Thoracic aorta (tissue), 2 donors: ENCODE results near the gene POU2F3. TPM values are rescaled to one million over a fixed set of nuclear protein-coding genes. Genes with fewer than 3 reads are reported as not detected.

Experiments
- ATAC-seq: fragments of 150-250 bp; one replicate; pipeline ENCODE4 v1.8.0; 2017; ENCODE audit warnings: low read depth; ENCODE audit not compliant: insufficient number of reproducible peaks, low FRiP score
- DNase-seq: peaks from one replicate; pipeline ENCODE4 v3.0.0-alpha.2; 2020; ENCODE audit warnings: low spot score
- H3K27ac ChIP-seq, 2 donors: fragments of 200-600 bp; sonication (generic); 1 replicate in 1 of 2; 2 replicates in 1 of 2; pipeline ENCODE4 v1.5.1; 2016; ENCODE audit warnings: mild to moderate bottlenecking in 2 of 2, moderate library complexity in 2 of 2
- H3K27me3 ChIP-seq: fragments of 200-600 bp; sonication (generic); replicated peaks from 2 replicates; pipeline ENCODE4 v1.6.0; 2016; ENCODE audit warnings: mild to moderate bottlenecking; ENCODE audit not compliant: insufficient read depth
- H3K36me3 ChIP-seq: fragments of 200-600 bp; sonication (generic); one replicate; pipeline ENCODE4 v1.5.1; 2016
- H3K4me1 ChIP-seq, 2 donors: fragments of 200-600 bp; sonication (generic); 1 replicate in 1 of 2; 2 replicates in 1 of 2; pipeline versions ENCODE4 v1.5.1 to v1.6.0; 2016; ENCODE audit warnings: low read depth in 2 of 2, mild to moderate bottlenecking in 1 of 2; ENCODE audit not compliant: control insufficient read depth in 1 of 2
- H3K4me3 ChIP-seq: fragments of 200-600 bp; sonication (generic); 2 replicates; pipeline ENCODE4 v1.5.1; 2016; ENCODE audit warnings: mild to moderate bottlenecking
- H3K9me3 ChIP-seq: fragments of 200-600 bp; sonication (generic); 2 replicates; pipeline ENCODE4 v1.5.1; 2016
- CTCF ChIP-seq: fragments of 200-600 bp; sonication (generic); IDR thresholded peaks from one replicate; pipeline ENCODE4 v1.5.1; 2019; ENCODE audit warnings: antibody characterized with exemption
- total RNA-seq, 2 donors: library from RNA; depleted of rRNA; stranded (reverse); fragments of >200 nt; gene quantifications; one replicate each; pipeline versions ENCODE4 v1.1.0 to v1.2.3, GENCODE V29; 2016

The POU2F3 gene
- total RNA-seq, 2 donors from 2014 or later = not detected

- no peak for TF ChIP-seq CTCF
- no peaks in the 10 kb centered on the region for H3K4me1 ChIP-seq
- no peak overlapping the region for H3K4me3 ChIP-seq
- H3K36me3 ChIP-seq = no peaks in the 10 kb centered on the region
- H3K27me3 ChIP-seq = no peaks in the 10 kb centered on the region
- no peaks in the 10 kb centered on the region for H3K9me3 ChIP-seq
- no peak overlapping the region for H3K27ac ChIP-seq
- ATAC-seq (no peak), DNase-seq (no peak)
Measured at GRCh38 chr11:120256178-120256577, 16.2 kb downstream of the POU2F3 start.

- H3K4me3 ChIP-seq = no peak overlapping the region
- H3K36me3 ChIP-seq = no peaks in the 10 kb centered on the region
- H3K27me3 ChIP-seq = no peaks in the 10 kb centered on the region
- no peaks in the 10 kb centered on the region for H3K9me3 ChIP-seq
- H3K4me1 ChIP-seq = no peaks in the 10 kb centered on the region
- no peak overlapping the region for H3K27ac ChIP-seq
- no peak for DNase-seq
- no peak for TF ChIP-seq CTCF
- ATAC-seq = no peak
Measured at GRCh38 chr11:120256779-120257178, 16.8 kb downstream of the POU2F3 start.

- Histone ChIP-seq H3K27me3 (no peaks in the 10 kb centered on the region), H3K4me1 (no peaks in the 10 kb centered on the region), H3K9me3 (no peaks in the 10 kb centered on the region), H3K27ac (no peak overlapping the region), H3K4me3 (no peak overlapping the region), H3K36me3 (no peaks in the 10 kb centered on the region)
- ATAC-seq (no peak), DNase-seq (no peak)
- TF ChIP-seq CTCF = no peak
Measured at GRCh38 chr11:120257346-120257745, 17.4 kb downstream of the POU2F3 start.

GRCh38 chr11:120258661-120259060, 18.7 kb downstream of the POU2F3 start:
- Histone ChIP-seq H3K4me3 (no peak overlapping the region), H3K4me1 (no peaks in the 10 kb centered on the region), H3K27me3 (no peaks in the 10 kb centered on the region), H3K9me3 (no peaks in the 10 kb centered on the region), H3K27ac (no peak overlapping the region), H3K36me3 (no peaks in the 10 kb centered on the region)
- TF ChIP-seq CTCF = no peak
- DNase-seq (no peak), ATAC-seq (no peak)

GRCh38 chr11:120259241-120259640, 19.3 kb downstream of the POU2F3 start:
- no peak for TF ChIP-seq CTCF
- H3K9me3 ChIP-seq = no peaks in the 10 kb centered on the region
- DNase-seq (no peak), ATAC-seq (no peak)
- no peaks in the 10 kb centered on the region for H3K36me3 ChIP-seq
- no peaks in the 10 kb centered on the region for H3K27me3 ChIP-seq
- no peak overlapping the region for H3K27ac ChIP-seq
- H3K4me1 ChIP-seq = no peaks in the 10 kb centered on the region
- H3K4me3 ChIP-seq = no peak overlapping the region
